HS-27A (cell line): ENCODE results near the gene UBE2O.

Experiments
- DNase-seq: peaks from one replicate; pipeline ENCODE4 v3.0.0-alpha.2; 2012; ENCODE audit warnings: low read depth, missing footprints

The UBE2O gene

DNA sequence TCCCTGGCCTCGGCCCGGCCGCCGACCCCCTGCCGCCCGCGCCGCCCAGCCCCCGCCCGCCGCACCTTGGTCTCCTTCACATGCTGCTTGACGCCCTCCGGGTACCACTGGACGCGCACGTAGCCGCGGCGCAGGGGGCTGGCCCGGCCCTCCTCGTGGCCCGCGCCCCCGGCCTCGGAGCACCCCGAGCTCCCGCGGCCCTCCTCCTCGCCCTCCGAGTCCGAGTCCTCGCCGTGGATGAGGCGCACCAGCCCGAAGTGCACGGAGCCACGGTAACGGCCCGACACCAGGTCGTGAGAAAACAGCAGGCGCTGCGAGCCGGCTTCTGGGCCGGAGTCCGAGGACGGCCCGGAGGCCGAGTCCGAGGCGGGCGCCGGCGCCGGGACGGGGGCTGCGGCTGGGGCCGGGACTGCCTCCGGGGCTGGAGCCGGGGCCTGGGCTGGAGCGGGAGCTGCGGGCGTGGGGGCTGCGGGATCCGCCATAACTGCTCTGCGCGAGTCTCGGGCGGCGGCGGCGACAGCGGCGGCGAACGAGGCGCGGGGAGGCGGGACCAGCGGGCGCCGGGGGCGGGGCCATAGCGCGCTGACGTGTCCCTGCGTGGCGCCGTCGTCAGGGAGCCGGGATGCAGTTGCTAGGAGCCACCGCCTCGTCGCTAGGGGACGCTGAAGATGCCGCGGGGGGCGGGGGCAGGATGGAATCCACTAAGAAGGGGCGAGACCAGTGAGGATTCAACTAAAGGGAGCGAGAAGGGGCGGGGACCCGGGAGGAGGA, at the start of gene UBE2O:
Gene UBE2O (minus strand): TSS at position 493 of the 771 bp plus-strand sequence. CDS start 11 bp downstream, at position 482.
- DNase-seq, result peak; percentile 27

DNA sequence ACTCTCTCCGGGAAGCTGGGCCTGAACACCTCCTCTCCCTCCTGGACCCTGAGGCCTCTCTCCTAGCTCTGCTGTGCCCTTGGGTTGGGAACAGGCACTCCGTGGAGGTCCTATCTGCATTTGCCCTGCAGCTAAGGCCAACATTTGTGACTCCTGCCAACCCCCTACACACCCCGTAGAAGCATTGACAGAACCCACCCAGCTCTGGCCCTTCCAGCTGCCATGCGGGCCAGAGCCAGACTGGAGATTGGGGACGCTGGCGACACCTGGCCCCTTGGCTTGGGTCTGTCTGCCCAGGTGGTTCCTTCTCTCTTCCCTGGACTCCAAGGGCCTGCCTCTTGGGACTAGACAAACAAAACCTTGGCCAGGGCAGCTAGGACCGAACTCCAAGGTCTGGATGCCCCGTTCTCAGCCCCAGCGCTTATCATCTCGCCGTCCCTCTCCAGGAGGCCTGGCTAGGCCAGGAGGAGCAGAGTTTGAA, 48.9 kb upstream of the UBE2O start:
- no peak for DNase-seq

DNA sequence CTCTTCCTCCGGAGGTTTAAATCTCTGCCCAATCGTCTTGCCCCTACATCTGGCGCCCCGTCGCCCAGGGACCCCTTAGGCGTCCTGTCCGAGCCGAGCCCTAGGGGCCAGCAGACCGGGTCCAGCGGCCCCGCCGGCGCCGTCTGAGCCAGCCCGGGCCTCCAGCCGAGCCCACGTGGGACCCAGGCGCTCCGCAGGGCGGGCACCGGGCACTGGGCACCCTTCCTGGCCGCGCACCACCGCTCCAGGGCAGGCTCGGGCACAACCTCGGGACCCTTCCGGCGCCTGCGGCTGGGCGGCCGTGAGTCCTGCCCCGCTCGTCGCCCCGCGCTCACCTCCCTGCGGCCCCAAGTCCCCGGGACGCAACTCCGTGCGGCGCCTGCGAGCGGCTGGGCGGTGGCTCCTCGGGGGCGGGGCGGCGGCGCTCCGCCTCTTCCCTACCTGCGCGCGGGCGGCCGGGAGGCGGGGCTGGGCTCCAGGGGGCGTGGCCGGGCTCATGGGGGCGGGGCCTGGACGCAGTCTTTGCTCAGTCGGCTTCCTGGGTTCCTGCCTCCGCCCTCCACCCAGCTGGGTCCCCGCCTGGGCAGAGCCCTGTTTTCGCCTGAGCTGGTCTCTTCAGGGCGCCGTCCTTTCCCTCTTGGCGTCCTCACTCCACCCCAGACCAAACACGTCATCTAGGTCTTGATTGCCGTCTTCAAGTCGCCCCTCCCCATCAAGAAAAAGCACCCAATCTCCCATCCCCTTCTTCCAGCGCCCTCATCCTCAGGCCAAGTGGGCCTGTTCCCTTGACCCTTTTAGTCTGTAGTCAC, 48.3 kb upstream of the UBE2O start, which contains the start of gene RHBDF2:
Gene RHBDF2 (minus strand): TSS at position 406 of the 809 bp plus-strand sequence. CDS start 19,899 bp downstream, outside the sequence.
- no peak for DNase-seq

DNA sequence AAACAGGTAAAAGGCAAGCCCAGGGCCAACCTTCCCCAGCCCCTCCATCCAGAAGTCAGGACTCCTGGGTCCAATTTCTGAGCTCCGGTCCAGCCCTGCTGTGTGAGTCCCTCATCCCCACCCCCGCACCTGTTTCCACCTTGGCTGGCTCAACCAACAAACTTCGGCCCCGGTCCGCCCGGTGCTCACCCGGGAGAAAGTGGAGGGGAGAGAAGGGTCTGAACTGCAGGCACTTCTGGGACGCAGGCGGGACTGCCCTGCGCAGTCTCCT, 47.7 kb upstream of the UBE2O start:
- no peak for DNase-seq

DNA sequence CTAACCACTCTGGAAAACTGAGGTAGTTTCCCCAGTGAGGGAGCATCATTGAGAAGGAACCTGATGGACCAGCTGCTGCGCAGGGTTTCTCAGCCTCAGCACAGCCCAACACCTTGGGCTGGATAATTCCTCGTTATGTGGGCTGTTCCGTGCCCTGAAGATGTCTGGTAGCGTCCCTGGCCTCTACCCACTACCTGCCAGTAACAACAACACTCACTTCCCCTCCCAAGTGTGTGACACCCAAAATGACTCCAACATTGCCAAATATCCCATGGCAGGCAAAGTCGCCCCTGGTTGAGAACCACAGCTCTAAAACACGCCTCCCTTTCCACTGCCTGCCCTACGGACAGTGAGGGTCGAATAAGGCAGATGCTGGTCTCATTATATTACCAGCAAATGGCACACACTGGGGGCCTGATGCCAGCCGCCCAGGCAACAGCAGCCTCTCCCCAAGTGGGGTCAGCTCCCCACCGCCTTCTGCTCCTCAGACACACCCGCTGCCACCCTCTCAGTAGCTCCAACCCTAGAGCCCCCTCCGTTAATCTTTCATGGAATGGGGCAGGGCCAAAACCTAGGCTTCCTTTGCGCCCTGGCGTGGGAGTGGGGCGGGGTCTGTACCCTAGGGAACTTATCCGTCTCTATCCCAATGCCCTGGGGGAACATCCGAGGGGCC, 47.3 kb upstream of the UBE2O start:
- no peak for DNase-seq

DNA sequence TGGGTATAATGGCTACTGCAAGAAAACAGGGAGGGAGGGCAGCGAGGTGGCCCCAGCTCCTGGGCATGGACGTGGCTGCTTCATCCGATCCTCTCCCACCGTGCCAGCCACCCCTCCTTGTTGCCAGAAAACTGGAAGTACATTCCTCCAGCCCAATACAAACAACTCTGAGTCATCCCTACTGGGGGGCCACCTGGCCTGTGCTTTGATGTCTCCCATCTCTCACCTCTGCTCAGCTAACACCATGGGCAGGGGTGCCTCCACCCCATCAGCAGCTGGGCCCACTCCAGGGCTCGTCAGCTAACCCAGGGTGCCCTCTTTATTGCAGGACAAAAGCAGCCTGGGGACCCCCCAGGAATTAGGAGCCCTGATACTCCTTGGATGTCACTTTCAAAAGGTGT, 46.3 kb upstream of the UBE2O start:
- DNase-seq, result no peak

DNA sequence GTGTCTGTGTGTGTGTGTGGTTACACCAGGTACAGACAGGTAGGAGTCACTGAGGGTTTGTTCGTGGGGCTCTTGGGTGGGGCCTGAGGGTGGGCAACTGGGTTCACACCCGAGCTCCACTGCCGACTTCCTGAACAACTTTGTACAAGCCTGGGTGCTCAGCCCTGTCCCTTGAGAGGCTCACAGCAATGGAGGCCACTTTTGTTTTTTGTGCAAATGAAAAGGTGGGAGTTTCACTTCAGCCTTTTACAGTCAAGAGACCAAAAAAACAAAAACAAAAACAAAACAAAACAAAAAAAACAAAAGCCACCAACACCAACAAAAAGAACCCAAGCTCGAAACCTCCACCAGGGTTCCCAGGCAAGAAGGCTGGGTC, 45.9 kb upstream of the UBE2O start:
- DNase-seq, result no peak

DNA sequence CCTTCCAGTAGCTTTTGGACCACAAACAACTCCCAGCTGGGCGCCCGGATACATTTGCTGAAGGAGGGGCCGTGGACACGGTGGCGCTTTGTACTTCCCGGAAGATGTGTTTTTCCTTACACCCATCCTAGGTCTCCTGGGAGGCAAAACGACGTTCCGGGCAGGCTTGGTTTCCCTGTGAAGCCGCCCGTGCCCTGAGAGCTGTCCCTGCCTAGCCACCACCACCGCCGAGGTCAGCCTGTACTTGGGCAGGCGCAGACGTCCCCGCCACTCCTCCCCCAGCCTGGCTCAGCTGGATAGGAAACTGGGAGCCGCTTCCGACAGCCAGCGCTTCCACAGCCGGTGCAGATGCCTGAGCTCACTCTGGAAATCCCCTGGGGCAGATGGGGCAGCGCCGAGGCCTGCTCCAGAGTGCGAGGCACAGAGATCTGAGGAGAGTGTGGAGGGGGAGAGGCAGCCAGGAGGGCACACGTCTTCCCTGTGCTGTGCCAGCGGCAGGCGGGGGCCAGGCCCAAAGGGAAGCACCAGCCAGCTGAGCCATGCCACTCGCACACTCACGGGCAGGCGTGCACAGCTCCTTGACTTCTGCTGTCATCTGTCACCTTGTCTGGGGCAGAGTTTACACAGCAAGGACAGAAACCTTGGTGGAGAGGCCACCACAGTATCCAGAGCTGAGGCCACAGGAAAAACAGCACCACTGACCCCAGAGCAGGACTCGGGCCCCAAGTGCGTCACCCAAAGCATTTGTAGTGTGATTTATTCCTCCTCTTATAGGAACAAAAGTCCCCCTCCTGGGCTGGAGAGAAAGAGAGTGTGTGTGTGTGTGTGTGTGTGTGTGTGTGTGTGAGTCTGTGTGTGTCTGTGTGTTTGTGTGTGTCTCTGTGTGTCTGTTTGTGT, 45.3 kb upstream of the UBE2O start:
- no peak for DNase-seq

DNA sequence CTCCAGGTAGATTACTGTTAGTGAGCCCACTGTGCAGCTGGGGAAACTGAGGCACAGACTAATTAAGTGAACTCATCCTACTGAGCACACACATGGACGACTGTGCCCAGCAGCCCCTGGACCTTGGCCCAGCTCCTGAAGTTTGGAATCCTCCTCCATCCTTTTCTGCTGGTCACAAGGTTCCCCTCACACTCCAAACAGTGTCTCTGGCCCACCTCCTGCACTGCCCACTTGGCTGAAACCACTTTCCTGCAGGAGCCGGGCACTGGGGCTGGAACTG, 44.7 kb upstream of the UBE2O start:
- DNase-seq, result no peak

DNA sequence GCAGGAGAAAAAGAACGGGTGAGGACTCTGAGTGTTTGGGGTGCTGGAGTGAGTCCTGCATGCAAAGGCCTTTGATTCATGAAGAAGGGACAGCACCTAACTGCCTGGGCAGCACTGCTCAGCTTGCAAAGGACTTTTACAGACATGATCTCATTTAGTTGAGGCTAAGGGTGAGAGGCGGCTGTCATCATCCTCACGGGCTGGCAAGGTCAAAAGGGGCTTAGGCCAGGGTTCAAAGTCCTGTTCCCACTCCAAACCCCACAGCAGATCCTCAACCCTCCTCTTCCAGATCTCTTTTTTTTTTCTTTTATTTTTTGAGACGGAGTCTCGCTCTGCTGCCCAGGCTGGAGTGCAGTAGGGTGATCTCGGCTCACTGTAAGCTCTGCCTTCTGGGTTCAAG, 43.5 kb upstream of the UBE2O start:
- no peak for DNase-seq

DNA sequence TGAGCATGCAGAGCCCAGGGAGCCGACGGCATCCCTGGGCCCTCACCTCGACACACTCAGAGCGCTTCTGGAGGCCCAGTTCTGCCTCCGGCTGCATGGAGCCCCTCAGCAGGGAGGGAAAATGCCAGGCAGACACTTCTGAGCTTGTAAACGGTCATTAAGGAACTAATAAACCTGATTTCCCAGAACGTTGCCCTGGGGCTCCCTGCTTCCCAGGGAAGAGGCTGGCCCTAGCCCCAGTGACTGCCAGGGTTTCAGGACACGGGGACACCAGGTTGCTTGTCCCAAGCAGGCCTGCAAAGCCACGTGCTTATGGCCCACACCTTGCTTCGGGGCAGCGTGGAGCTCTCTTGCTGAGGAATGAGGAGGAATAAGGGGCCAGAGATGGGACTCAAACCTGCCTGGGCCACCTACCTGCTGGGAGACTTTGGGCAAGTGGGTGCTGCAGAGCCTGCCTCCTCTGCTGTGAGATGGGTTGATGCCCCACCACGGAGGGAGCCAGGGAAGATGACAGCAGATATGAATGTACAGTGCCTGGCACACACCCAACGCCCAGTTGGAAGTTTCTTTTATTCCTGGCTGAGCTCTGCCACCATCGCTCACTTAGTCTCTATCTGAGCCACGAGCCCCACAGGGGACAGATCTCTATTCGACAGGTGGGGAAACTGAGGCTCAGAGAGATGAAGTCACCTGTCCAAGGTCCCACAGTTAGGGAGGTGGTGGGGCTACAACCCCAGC, 42.9 kb upstream of the UBE2O start:
- no peak for DNase-seq

DNA sequence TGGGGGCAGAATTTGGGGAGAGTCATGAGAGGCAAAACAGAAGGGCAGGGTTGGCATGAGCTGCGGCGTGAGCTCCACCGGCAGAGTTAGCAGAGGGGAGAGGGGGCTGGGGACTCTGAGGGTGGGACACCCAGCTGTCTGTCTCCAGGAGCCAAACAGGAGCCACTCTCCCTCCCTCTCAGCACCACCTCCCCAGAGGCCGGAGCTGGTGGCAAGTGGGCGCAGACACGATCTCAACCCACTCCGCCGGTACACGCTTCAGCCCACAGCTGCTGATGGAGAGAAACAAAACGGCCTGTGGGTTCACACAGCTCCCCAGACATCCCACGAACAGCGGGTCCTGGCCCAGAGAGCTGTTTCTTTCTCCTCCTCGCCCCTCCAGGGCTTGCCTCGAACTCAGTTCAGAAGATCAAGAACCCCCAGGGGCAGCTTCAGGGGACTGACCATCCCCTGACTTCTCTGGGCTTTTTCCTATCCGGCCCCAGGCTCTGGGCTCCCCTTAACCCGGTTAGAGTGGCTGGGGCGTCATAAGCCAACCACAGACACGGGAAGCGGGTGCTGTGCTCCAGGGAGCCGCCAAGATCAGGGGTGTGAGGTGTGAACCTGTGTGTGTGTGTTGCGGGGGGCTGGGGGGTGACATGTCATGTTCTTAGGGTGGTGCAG, 40.7 kb upstream of the UBE2O start:
- no peak for DNase-seq

DNA sequence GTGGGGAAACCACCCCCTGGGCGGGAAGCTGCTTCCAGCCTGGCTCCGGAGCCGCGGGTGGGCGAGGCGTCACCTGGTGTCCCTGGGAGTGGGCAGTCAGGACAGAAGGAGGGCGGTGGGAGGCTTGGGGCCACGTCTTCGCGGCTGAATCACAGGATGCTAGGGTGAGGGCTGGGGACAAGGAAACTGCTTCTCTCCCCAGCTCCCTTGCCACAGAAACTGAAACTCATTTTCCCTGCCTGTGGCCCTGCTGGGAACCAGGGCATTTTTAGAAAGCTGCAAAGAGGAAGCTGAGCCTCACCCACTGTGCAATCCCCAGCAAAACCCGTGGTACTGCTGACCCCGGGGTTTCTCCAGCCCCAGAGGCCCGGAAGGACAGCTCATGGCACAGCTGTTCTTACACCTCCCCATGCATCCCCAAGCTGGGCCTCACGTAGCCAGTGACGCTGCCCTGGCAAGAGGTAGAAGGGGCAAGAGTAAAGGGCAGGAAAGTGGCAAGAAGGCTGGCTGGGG, 40.1 kb upstream of the UBE2O start:
- DNase-seq, result no peak

DNA sequence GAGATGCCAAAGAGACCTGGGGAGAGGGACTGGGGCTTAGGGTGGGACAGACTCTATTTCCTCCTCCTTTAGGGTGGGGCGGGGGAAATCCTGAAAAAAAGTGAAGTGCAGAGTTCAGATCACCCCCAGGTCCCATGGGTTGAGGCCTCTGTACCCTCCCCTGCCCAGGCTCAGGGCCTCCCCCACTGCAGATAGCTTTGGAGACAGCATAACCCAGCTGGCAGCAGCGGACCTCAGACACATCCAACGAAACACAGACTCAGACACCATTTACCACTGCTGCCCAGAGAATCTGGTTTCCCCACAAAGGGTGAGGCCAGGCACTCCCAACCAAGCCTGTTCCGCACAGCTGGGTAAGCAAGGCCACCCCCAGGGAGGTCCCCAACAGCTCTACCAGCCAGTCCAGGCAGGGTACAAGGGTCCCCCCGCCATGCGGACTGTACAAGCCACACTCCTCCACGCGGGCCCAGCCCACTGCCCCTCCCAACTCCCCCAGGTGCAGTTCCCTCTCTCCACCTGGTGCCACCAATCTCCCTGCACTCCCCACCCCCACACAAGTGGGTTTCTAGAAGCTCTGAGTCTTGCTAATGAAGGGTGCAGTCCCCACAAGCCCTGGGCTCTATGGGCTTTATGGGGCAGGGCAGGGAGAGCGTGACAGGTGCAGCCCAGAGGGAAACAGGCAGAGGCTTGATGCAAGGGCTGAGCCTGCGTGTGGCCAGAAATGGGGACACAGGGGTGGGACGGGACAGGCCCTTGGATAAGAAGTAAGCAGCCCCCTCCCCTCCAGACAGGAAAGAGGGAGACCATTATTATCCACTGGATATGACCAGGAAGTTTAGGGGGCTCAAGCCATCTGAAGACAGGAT, 39.4 kb upstream of the UBE2O start:
- DNase-seq, result no peak

DNA sequence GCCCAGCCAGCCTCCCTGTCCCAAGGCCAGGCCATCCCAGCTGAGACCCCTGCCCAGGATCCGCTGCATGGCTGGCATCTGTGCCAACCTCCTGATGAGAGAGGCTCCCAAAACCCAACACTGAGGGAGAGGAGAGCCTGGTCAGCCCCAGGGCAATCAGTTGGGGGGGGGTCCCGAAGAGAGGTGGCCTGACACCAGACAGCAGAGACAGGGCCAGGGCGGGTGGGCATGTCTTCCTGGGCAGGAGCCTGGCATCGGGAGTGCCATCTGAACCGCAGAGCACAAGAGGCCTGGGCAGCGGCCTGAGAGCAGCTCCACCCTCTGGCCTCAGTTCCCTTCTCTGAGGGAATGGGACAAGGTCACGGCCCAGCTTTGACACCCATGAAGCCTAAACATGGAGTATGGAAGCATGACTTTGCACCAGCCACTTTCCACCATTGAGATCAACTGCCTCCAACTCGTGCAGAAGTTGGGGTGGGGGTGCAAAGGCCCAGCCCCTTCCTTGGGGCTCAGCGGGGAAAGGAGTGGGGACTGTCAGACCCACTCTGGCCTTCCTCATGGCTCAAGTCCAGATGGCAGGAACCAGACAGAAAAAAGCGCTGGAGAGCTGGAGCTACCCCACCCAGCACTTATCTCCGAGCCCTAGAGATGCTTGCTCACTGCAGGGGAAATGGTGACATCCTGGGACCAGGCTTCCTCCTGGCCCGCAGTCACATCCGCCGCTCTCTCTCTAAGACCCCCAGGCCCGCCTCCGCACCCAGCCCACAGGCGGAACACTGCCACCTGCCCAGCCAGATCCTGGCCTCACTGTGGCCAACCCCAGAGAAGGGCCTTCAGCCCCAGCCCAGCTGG, 38.5 kb upstream of the UBE2O start:
- DNase-seq, result no peak

DNA sequence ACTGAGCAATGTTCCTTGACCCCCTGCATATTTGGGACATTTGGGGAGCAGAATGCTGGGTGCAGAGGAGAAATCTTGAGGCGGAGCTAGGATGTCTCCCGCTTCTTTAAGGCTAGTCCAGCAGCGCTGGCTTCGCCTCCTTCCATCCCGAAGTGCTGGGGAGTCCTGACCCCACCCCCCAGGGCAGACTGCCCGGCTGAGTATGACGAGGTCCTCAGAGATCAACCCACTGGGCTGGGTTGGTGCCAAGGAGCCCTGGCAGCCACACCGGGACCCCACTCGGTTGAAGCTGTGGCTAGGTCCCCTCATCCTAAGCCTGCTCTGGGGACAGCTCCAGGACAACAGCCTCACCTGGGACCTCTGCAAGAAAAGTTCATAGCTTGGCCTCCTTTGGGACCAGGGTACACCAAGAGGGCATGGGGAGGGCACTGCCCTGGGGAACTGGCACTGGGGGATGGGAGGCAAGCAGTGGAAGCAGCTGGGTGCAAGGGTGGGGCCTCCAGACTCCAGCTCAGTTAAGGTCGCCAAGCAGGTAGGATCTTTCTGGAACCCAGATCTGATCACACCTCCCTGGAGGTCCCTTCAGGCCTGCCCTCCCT, 37.3 kb upstream of the UBE2O start:
- DNase-seq, result no peak

DNA sequence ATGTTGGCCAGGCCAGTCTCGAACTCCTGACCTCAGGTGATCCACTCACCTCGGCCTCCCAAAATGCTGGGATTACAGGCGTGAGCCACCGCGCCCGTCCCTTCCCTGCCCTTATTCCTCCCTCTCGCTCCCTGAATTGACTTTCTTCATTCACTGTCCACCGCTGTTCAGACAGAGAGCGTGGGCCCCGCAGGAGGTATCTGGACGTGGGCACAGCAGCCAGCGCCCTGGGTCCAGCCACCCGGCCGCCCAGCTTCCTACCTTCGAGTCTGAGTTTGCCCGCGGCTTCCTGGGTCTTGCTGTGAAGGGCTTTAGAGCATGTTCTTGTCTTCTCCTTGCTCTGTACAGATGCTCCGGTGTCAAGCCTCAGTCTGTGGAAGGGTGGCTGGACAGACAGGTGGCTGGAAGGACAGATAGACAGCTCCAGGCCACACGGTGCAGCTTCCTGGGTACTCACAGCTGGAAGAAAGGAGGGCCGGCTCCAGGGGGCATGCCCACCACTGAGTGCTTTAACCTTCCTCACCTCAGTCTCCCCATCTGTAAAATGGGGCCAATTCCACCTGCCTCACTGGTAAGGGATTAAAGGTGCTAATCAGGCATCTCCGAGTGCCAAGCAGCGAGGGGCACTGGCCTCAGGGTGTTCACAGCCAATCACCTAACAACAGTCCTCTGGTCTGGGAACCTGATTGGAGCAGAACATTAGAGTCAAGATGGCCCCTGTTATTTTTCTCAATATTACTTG, 34.7 kb upstream of the UBE2O start:
- DNase-seq, result no peak

DNA sequence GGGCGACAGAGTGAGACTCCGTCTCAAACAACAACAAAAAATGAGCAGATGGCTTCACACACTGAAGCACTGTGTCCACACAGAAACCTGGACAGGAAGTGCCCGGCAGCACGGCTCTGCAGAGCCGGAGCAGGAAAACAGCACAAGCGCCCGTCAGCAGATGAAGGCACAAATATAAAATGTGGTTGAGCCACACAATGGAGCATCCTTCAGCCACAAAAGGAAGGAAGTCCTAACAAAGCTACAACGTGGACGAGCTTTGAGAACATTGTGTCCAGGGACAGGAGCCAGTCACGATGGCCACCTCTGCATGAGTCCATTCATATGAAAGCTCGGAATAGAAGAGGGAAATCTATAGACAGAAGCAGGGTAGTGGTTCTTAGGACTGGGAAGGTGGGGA, 32.6 kb upstream of the UBE2O start:
- no peak for DNase-seq
